HepG2 (cell line): ENCODE data around the gene KRTCAP3. TPM values are rescaled to one million over a fixed set of nuclear protein-coding genes. Genes with fewer than 3 reads are reported as not detected.
A peak's percentile ranks its signal among the peaks of the same experiment; 100 is the strongest.

ENCODE experiments used
- ATF2 ChIP-seq: sonication (generic); formaldehyde crosslinking; IDR thresholded peaks from 2 replicates; pipeline ENCODE4 v1.4.0; 2020; ENCODE audit warnings: missing genetic modification reagents
- ATF6 ChIP-seq: sonication (generic); formaldehyde crosslinking; conservative IDR thresholded peaks from 2 replicates; pipeline ENCODE4 v1.4.0; 2020; ENCODE audit warnings: missing genetic modification reagents
- BCLAF1 ChIP-seq: fragments of 450-650 bp; IDR thresholded peaks from 2 replicates; pipeline ENCODE4 v1.6.1; 2017; ENCODE audit warnings: mild to moderate bottlenecking
- ELF1 ChIP-seq: sonication (generic); formaldehyde crosslinking; IDR thresholded peaks from 2 replicates; pipeline ENCODE4 v1.4.0; 2020; ENCODE audit warnings: missing genetic modification reagents
- GATAD2A ChIP-seq: IDR thresholded peaks from 2 replicates; pipeline ENCODE4 v1.6.1; 2016
- MTA3 ChIP-seq: sonication (generic); formaldehyde crosslinking; IDR thresholded peaks from 2 replicates; pipeline ENCODE4 v1.4.0; 2020; ENCODE audit warnings: missing genetic modification reagents
- PITX1 ChIP-seq: sonication (generic); formaldehyde crosslinking; IDR thresholded peaks from 2 replicates; pipeline ENCODE4 v1.5.1; 2020; ENCODE audit warnings: mild to moderate bottlenecking, missing genetic modification reagents
- TOPORS ChIP-seq: sonication (generic); formaldehyde crosslinking; IDR thresholded peaks from 2 replicates; pipeline ENCODE4 v1.8.0; 2023; ENCODE audit warnings: mild to moderate bottlenecking, missing genetic modification reagents
- ZBTB40 ChIP-seq, 2 experiments: fragments of 450-650 bp in 1 of 2; sonication (generic) in 1 of 2; formaldehyde crosslinking in 1 of 2; IDR thresholded peaks; 2 replicates each; pipeline versions ENCODE4 v1.6.1 to v1.8.0; 2016 to 2022; ENCODE audit warnings: antibody characterized with exemption in 1 of 2, mild to moderate bottlenecking in 1 of 2, missing genetic modification reagents in 1 of 2
- ZNF556 ChIP-seq: sonication (generic); formaldehyde crosslinking; IDR thresholded peaks from 2 replicates; pipeline ENCODE4 v1.4.0; 2020; ENCODE audit warnings: mild to moderate bottlenecking, missing genetic modification reagents, borderline replicate concordance
- ZNF841 ChIP-seq: sonication (generic); formaldehyde crosslinking; IDR thresholded peaks from 2 replicates; pipeline ENCODE4 v1.8.1; 2023; ENCODE audit warnings: missing genetic modification reagents, borderline replicate concordance
- ZSCAN20 ChIP-seq: sonication (generic); formaldehyde crosslinking; IDR thresholded peaks from 2 replicates; pipeline ENCODE4 v1.4.0; 2020; ENCODE audit warnings: missing genetic modification reagents, mild to moderate bottlenecking, borderline replicate concordance
- polyA plus RNA-seq, 8 experiments: library from polyadenylated mRNA; depleted of rRNA in 3 of 8; stranded (reverse) in 7 of 8; unstranded in 1 of 8; fragments of >200 nt; fragmentation: Illumina TruSeq in 4 of 8; extraction: Trizol in 4 of 8; gene quantifications; 2 replicates each; pipeline versions ENCODE4 v1.2.1 to v1.2.3, GENCODE V29; 2011 to 2016; ENCODE audit warnings: low read depth in 4 of 8, missing spikeins in 1 of 8, mixed read lengths in 1 of 8; ENCODE audit not compliant: insufficient read depth in 1 of 8
- total RNA-seq, 5 experiments: library from RNA; depleted of rRNA; stranded (reverse); fragments of >200 nt; fragmentation: Illumina TruSeq; extraction: Trizol; gene quantifications; 2 replicates each; pipeline ENCODE4 v1.2.3, GENCODE V29; 2016; ENCODE audit warnings: low read depth in 1 of 5

The KRTCAP3 gene
- total and polyA plus RNA-seq, 2 of the 13 experiments (the other 11 are each of a cell fraction or from before 2014, with no cell fraction given), result 2.1 to 4.5 TPM

- TF ChIP-seq ATF6 (peak; percentile 67; the same call in 1 of the 2 replicates), MTA3 (CRISPR knock-in tag) (no peak), ELF1 (CRISPR knock-in tag) (peak; percentile 54), GATAD2A (peak; percentile 64; the same call in 1 of the 2 replicates), ZSCAN20 (CRISPR knock-in tag) (no peak), ATF2 (CRISPR knock-in tag) (peak; percentile 85; the same call in 1 of the 2 replicates), TOPORS (no peak), ZBTB40 (IDR thresholded peaks at IDR 0.05) (no peak), ZBTB40 (CRISPR knock-in tag; IDR thresholded peaks at IDR 0.05) (peak; percentile 70), ZNF556 (no peak), ZNF841 (CRISPR knock-in tag) (no peak), PITX1 (peak; percentile 92), BCLAF1 (no peak)
These were observed 47.6 kb downstream of the KRTCAP3 start, which contains the start of gene IFT172 (continued) for GRCh38 chr2:27489498-27490397.
